Endometrial microvascular endothelial cells (primary cell): ENCODE results near the gene VASH2. TPM values are rescaled to one million over a fixed set of nuclear protein-coding genes. Genes with fewer than 3 reads are reported as not detected.
"Not testable (repeated sequence)": the region's sequence is repeated elsewhere in the genome, so short reads cannot be mapped to it uniquely, and the experiment has no call there.

ENCODE experiments used
- in situ Hi-C: cut with HindIII; loops from 2 replicates; pipeline ENCODE4 v1.10.0; 2017; ENCODE audit warnings: low sequenced_read_pairs, low pct_unique_long_range_greater_than_20kb; ENCODE audit errors: inconsistent ontology term
- total RNA-seq: library from RNA; depleted of rRNA; stranded (reverse); fragments of >200 nt; gene quantifications from one replicate; pipeline ENCODE4 v1.2.3, GENCODE V29; 2015; ENCODE audit errors: inconsistent ontology term

The VASH2 gene
- 0.09 TPM for total RNA-seq

DNA sequence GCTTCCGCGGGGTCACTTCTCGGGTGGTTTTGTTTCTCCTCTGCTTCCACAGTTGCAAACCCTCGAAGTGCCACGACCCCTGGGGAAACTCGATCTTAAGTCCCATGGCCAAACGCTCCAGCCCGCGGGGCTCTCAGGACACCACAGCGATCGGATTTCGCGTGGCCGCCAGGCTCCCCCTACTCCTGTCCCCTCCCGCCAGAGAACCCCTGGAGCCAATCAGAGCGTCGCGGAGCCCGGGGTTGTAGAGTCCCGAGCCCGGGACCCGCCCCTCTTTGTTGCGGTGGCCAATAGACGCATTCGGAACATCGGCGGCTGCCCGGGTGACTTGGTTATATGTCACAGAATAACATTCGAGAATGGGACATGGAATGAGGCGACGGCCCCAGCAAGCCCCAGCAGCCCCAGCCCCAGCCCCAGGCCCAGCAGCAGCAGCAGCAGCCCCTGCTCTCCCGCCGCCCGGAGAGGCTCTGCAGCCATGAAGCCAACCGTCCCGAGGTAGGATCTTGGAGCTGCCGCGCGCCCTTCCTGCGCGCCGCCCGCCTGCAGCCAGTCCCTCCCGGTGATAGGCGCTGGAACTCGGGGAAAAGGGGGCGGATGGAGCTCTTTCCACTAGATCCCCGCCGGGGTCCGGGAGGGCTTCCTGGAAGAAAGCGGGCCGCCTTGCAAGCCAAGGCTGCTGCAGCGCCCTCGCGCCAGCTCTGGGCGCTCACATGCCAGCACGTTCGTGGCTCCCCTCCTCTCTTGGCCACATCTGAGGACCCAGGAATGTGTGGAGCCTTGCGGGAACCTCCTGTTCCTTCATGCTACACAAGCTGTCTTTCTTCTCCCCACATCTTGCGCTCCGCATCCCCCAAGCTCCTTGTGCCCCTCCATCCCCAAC is at the start of gene VASH2:
Gene VASH2, plus strand, starts transcription at position 299 of the 883 bp plus-strand sequence. CDS start 1,002 bp downstream, outside the sequence.
- in situ Hi-C loops, result no loop called here

DNA sequence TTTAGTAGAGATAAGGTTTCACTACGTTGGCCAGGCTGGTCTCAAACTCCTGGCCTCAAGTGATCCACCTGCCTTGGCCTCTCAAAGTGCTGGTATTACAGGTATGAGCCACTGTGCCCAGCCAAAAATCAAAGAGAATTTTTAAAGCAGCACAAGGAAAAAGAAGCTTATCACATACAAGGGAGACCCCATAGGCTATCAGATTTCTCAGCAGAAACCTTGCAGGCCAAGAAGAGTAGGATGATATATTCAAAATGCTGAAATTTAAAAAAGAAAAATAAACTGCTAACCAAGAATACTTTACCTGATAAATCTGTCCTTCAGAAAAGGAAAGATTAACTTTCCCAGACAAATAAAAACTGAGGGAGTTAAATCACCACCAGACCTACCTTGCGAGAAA is 49.1 kb upstream of the VASH2 start:
- in situ Hi-C loops, result no loop called here

DNA sequence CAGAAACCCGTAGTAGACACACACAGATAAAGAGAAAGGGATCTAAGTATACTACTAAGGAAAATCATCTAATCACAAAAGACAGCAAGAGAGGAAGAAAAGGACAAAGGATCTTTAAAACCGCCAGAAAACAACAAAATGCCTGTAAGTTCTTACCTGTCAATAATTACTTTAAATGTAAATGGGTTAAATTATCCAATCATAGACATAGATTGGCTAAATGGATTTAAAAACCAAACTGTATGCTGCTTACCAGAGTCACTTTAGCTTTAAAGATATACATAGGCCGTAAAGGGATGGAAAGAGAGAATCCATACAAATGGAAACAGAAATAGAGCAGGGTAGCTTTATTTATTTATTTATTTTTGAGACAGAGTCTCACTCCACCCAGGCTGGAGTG is 48.3 kb upstream of the VASH2 start:
- in situ Hi-C loops, result no loop called here

DNA sequence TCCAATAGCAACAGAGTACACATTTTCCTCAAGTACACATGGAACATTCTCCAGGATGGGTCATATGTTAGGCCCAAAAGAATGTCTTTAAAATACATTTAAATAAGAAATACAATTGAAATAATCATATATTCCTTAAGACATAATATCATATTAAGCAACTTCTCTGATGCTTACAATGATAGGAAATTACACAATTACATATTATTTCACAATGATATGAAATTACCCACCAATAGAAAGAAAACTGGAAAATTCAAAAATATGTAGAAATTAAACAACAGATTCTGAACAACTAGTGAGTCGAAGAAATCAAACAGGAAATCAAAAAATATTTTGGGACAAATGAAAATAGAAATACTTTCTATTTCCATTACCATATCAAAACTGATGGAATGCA is 46.7 kb upstream of the VASH2 start:
- in situ Hi-C loops, result no loop called here

DNA sequence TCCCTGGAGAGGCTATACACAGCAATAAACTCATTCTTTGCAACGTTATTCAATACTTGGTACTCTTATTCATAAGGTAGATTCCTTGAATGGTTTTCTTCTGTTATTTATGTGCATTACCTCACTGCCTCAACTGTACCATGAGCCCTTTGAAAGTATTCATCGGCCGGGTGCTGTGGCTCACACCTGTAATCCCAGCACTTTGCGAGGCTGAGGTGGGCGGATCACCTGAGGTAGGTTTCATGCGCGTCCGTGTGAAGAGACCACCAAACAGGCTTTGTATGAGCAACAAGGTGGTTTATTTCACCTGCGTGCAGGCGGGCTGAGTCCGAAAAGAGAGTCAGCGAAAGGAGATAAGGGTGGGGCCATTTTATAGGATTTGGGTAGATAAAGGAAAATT is 42.3 kb upstream of the VASH2 start:
- in situ Hi-C loops, result not testable (repeated sequence)

DNA sequence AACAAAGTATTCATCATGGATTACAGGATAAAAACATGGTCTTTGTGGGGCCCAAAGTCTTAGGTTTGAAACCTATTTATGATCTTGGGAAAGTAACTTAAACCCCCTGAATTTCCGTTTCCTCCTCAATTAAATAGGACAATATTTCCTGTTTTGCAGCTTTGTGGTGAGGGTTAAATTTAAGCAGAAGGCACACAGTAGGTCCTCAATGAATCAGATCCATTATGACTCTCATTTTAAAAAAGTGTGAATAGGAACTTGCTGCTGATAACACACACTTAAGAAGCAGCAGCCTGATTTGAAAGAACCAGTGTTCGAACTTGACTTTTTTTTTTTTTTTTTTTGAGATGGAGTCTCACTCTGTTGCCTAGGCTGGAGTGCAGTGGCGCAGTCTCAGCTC is 41.4 kb upstream of the VASH2 start:
- in situ Hi-C loops, result no loop called here

DNA sequence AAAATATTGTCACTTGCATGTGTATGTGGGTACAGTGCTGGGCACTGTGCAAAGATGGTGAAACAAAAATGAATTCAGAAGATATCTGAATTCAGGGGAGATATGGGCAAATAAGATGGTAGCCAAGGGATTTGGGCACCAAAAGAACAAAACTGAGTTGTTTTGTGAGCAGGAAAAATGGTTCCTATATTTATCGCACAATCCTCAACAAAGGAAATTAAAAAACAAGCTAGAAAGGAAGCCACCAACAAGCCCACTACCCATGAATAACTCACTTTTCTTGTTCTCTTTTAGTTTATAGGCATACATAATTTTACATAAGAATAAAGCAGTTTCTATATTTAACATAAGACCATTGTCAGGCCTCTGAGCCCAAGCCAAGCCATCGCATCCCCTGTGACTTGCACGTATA is 40.7 kb upstream of the VASH2 start:
- in situ Hi-C loops, result no loop called here

DNA sequence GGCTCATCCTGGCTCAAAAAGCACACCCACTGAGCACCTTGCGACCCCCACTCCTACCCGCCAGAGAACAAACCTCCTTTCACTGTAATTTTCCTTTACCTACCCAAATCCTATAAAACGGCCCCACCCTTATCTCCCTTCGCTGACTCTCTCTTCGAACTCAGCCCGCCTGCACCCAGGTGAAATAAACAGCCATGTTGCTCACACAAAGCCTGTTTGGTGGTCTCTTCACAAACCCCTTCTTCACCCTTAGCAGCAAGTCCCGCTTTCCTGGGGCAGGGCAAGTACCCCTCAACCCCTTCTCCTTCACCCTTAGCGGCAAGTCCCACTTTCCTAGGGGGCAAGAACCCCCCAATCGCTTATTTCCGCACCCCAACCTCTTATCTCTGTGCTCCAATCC is 40.1 kb upstream of the VASH2 start:
- in situ Hi-C loops, result not testable (repeated sequence)

DNA sequence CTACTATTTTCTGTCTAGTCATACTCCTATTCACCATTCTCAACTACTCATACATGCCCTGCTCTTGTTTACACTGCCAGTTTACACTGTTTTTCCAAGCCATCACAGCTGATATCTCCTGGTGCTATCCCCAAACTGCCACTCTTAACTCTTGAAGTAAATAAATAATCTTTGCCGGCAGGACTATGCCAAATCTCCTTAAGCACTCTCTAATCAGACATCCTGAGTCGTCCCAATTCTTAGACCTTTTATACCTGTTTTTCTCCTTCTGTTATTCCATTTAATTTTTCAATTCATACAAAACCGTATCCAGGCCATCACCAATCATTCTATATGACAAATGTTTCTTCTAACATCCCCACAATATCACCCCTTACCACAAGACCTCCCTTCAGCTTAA is 36.7 kb upstream of the VASH2 start:
- in situ Hi-C loops, result not testable (repeated sequence)

DNA sequence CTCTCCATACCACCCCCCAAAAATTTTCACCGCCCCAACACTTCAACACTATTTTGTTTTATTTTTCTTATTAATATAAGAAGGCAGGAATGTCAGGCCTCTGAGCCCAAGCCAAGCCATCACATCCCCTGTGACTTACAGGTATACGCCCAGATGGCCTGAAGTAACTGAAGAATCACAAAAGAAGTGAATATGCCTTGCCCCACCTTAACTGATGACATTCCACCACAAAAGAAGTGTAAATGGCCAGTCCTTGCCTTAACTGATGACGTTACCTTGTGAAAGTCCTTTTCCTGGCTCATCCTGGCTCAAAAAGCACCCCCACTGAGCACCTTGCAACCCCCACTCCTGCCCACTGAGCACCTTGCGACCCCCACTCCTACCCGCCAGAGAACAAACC is 36.2 kb upstream of the VASH2 start:
- in situ Hi-C loops, result not testable (repeated sequence)

DNA sequence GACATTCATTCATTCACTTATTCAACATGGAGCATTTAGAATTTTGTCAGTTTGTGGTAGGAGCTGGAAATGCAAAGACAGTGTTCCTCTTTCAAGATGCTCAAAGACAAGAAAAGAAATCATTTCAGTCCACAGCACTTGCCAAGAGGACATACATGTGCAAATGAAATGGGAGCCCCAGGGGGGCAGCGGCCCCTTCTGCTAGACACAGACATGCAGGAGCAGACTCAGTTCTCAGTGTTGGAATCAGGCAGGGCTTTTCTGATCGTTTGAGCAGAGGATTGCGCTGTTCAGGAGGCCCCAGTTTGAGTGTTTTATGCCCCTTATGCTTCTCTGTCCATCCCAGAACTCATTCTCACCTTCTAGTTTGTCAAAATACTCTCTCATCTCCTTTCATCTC is 35.6 kb upstream of the VASH2 start:
- in situ Hi-C loops, result no loop called here

DNA sequence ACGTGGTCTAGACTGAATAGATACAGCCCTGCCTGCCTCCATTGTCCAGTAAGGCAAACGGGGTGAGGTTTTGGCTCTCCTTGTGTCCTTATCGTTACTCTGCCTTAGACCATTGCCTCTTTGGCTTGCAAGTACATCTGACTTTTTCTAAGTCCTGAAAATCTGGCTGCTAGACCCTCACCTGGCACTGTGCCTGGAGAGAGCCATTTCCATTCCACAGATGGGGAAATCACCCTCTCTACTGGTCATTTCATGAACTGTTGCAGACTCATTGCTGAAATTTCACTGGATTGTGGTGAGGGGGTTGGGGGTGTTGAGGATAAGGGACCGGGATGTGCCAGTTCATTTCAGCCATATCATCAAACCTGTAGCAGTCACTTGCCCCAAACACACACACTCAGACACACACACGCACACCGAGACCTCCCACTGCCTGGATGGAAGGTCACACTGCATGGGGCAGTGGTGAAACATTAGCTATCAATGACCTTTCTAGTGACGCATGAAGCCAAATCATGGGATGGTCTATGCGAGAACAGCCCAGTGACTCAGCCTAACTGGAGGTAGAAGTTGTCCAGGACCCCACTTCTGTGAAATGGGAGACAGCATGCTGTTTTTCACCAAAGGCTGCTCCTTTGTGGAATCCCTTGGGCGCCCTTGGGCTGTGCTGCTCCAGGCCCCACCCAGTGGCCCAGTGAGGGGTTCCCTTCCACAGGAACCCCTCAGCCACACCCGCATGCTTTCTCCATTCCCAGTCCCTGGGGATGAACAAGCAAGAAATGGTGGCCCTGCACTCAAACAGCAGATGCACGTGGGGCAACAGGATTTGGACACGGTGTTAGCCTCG is 34.9 kb upstream of the VASH2 start:
- in situ Hi-C loops, result no loop called here

DNA sequence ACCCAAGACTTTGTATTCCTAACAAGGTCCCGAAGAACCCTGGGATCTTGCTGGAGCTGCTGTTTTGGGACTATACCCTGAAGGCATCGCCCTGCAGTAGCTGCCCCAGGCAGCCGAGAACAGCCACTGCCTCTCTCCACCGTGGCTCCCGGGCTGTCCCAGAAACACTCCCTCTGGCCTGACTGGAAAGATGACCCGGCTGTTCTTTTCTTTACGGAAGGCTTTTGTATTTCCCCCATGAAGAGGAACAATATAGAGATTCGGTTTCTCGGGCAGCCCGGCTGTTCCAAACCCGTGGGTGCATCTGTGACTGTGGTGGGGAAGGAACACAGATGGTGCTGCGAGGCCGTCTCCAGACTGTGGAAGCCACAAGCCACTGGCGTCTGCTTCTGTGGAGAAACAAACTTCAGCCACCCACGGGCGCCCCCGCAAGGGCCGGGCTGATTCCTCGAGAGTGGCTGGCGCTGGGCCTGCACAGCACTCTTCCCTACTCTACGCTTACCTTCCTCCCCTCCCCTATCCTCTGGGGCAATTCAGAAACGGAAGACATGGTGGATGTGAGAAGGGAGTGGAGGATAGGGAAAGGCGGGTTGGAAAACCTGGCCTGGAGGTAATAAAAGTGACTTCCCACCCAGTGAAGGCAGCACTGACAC is 33.7 kb upstream of the VASH2 start:
- in situ Hi-C loops, result no loop called here

DNA sequence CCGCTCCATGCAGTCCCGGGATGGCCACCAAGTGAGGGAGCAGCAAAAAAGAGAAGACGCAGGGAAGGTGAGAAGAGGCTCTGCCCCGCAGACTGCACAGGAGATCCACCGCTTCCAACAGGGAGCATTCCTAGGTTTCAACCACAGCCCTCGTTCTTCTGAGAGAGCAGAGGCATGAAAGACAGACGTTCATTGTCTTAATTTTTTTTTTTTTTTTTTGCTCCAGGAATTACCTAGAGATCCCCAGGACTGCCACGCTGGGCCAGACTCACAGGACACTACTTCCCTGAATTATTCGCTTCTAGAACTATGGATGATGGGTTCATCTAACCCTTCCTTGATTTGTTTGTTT is 33.2 kb upstream of the VASH2 start:
- in situ Hi-C loops, result no loop called here

DNA sequence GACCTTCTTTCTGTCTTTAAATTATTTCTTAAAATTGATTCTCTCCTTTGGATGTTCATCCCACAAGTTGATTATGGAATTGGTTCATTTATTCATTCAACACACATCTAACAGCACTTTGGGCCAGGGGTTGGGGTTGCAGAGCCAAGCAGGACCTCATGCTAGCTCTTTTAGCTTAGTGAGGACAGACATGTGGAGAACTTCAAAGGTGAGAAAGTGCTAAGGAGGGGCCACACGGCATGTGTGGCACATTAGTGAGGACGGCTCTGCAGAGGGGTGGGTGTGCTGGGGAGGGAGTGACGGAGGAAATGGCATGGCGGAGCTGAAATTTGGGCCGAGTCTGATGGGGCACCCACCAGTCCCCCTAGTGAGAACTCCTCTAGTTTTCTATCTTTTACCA is 32.5 kb upstream of the VASH2 start:
- in situ Hi-C loops, result no loop called here

DNA sequence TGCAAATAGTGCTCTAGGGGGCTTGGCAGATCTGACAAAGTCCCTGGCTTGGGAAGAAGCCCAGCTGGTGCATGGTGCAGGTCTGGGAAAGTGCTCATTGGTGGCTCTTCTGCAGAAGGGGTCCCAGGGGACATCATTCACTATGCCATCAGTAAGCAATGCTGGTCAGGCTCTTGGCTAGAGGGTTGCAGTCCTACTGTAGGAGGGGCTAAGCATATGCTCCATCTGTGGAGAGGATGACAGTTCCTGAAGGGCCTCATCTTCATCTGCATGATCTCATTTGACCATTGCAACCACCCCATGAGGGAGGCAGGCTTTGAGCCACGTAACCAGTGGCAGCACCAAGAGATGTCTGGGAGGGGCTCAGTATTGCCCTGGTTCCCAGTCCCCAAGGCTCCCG is 31.5 kb upstream of the VASH2 start:
- in situ Hi-C loops, result no loop called here

DNA sequence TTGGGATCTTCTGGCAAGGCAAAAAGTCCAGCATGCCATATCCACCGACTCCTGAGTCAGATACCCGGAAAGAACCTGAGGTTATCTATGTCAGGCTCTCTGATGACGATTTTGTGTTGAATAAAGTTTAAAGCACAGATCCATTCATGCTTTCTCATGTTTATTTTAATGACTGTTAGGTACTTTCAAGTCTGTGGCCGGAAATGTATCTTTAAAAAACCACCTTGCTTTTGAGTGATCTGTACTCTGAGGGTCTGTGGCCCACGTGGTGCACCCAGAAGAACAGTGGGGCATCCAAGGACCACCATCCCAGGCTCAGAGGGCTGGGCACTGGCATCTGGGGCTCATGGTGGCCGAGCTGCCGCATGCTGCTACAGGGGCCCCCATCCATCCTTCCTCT is 30.1 kb upstream of the VASH2 start:
- in situ Hi-C loops, result no loop called here

DNA sequence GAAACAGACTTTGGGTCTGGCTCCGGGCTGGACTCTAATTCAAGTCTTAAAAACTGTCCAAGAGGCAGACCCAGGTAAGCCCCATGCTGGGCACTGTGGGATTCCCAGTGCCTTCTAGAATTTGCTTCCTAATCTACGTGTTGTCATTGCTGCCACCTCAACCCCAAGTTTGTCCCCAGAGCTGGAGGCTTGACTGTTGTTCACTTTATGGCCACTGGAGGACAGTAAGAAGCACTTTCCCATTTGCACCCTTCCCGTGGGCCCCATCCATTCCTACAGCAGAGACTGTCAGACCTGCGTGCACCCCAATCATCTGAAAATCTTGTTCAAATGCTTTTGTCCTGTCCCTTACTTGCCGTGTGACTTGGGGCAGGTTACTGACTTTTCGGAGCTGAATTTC is 29.4 kb upstream of the VASH2 start:
- in situ Hi-C loops, result no loop called here

DNA sequence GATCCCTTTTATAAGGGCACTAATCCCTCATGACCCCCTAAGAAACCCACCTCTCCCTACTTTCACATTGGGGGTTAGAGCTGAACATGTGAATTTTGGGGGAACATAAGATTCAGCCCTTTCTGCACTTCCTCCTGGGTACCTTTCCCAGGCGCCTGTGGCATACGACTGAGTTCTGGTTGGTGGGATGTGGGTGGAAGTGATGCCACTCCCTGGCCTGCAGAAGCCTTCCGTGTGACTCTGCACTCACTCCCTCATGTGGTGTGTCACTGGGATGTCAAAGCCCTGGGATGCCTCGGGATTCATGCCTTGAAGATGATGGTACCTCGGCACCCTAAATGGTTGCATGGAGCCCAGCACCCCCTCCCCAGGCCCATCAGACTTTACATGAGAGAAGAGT is 28.3 kb upstream of the VASH2 start:
- in situ Hi-C loops, result no loop called here

DNA sequence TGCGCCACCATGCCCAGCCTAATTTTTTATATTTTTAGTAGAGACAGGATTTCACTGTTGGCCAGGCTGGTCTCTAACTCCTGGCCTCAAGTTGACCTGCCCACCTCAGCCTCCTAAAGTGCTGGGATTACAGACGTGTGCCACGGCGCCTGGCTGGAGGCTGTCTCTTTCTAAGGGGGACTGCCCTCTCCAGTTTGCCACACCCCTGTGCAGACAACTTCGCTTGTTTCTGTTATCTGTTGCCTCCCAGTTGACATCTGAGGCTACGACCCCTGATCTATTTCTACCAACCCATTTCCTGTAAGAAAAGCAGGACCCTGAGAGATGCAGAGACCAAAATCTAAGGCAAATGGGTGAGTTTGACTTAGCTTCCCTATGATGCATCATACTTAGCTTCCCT is 24.0 kb upstream of the VASH2 start:
- in situ Hi-C loops, result no loop called here
